H1 (cell line): ENCODE results near the gene PROCR. TPM values are rescaled to one million over a fixed set of nuclear protein-coding genes. Genes with fewer than 3 reads are reported as not detected.

Experiments used
- CTCF ChIA-PET: fragments of 300-600 bp; sonication (Branson Sonifier 250); formaldehyde crosslinking; loops from one replicate; lab custom pipeline; 2021; ENCODE audit not compliant: partially characterized antibody; lab: Charles Lee
- POLR2A ChIA-PET: fragments of 300-600 bp; sonication (Branson Sonifier 250); formaldehyde crosslinking; loops from one replicate; lab custom pipeline; 2021; ENCODE audit warnings: inconsistent platforms; ENCODE audit not compliant: partially characterized antibody; lab: Charles Lee
- DNase-seq, 2 experiments: peaks; one replicate each; pipeline versions ENCODE4 v3.0.0 to v3.0.0-alpha.2; 2010 to 2022; ENCODE audit warnings: low spot score in 2 of 2, low read depth in 1 of 2, mixed read lengths in 1 of 2
- FAIRE-seq: peaks from 2 replicates; lab custom pipeline; 2011; peaks lifted over from hg19 to GRCh38; lab: Jason Lieb, UNC
- H2AFZ ChIP-seq: 2 replicates; pipeline ENCODE4 v1.8.1; 2012; ENCODE audit warnings: low read length, inconsistent platforms
- H2AK5ac ChIP-seq: 2 replicates; pipeline ENCODE4 v1.6.1; 2013; ENCODE audit warnings: low read depth, low read length
- H2BK120ac ChIP-seq: replicated peaks from 2 replicates; pipeline ENCODE3; 2013; ENCODE audit warnings: low read depth, low read length, inconsistent platforms
- H2BK12ac ChIP-seq: 2 replicates; pipeline ENCODE4 v1.6.1; 2013; ENCODE audit warnings: low read depth, low read length
- H2BK15ac ChIP-seq: 2 replicates; pipeline ENCODE4 v1.6.1; 2013; ENCODE audit warnings: low read length
- H2BK20ac ChIP-seq: 2 replicates; pipeline ENCODE4 v1.6.1; 2013; ENCODE audit warnings: low read length
- H2BK5ac ChIP-seq: 2 replicates; pipeline ENCODE4 v1.6.1; 2013; ENCODE audit warnings: low read depth, low read length
- H3K14ac ChIP-seq: 2 replicates; pipeline ENCODE4 v1.6.1; 2013; ENCODE audit warnings: inconsistent platforms; ENCODE audit not compliant: insufficient read length
- H3K18ac ChIP-seq: 2 replicates; pipeline ENCODE4 v1.6.1; 2013; ENCODE audit warnings: low read length; ENCODE audit errors: extremely low read depth
- H3K23ac ChIP-seq: 2 replicates; pipeline ENCODE4 v1.6.1; 2013; ENCODE audit warnings: inconsistent platforms; ENCODE audit not compliant: insufficient read length
- H3K23me2 ChIP-seq: 2 replicates; pipeline ENCODE4 v1.6.1; 2013; ENCODE audit warnings: low read depth, low read length
- H3K27ac ChIP-seq: 2 replicates; pipeline ENCODE4 v1.6.1; 2011; ENCODE audit warnings: low read depth, low read length, inconsistent platforms
- H3K27me3 ChIP-seq, 4 experiments: replicated peaks in 1 of 4; 1 replicate in 1 of 4; 2 replicates in 3 of 4; pipeline versions ENCODE4 v1.6.1 to v1.8.1; 2011 to 2013; ENCODE audit warnings: low read length in 3 of 4, mild to moderate bottlenecking in 3 of 4, inconsistent platforms in 2 of 4, mixed read lengths in 2 of 4, moderate library complexity in 1 of 4; ENCODE audit not compliant: control insufficient read depth in 3 of 4, insufficient read depth in 3 of 4; ENCODE audit errors: extremely low read depth in 1 of 4
- H3K36me3 ChIP-seq, 4 experiments: 2 replicates each; pipeline versions ENCODE4 v1.6.1 to v1.8.1; 2011 to 2013; ENCODE audit warnings: mild to moderate bottlenecking in 4 of 4, low read length in 3 of 4, moderate library complexity in 2 of 4, control low read depth in 1 of 4, inconsistent platforms in 1 of 4; ENCODE audit not compliant: insufficient read depth in 4 of 4, control insufficient read depth in 2 of 4
- H3K4ac ChIP-seq: replicated peaks from 2 replicates; pipeline ENCODE3; 2013; ENCODE audit warnings: low read length, low read depth, mixed read lengths, inconsistent platforms; ENCODE audit not compliant: insufficient read length
- H3K4me1 ChIP-seq, 4 experiments: replicated peaks in 1 of 4; 1 replicate in 1 of 4; 2 replicates in 3 of 4; pipeline versions ENCODE4 v1.6.1 to v1.8.1; 2011 to 2013; ENCODE audit warnings: low read length in 3 of 4, inconsistent platforms in 2 of 4, mixed read lengths in 1 of 4; ENCODE audit not compliant: insufficient read depth in 4 of 4, control insufficient read depth in 3 of 4
- H3K4me2 ChIP-seq, 2 experiments: 2 replicates each; pipeline versions ENCODE4 v1.6.1 to v1.8.1; 2011 to 2013; ENCODE audit warnings: low read depth in 2 of 2, low read length in 2 of 2, control low read depth in 1 of 2, inconsistent platforms in 1 of 2, mild to moderate bottlenecking in 1 of 2; ENCODE audit not compliant: insufficient read depth in 1 of 2
- H3K4me3 ChIP-seq, 4 experiments: fragments of 200-600, 300-600 bp in 1 of 4; sonication (generic), shearing (Covaris generic), sonication (Bioruptor Twin) in 1 of 4; 2 replicates each; pipeline versions ENCODE4 v1.5.1 to v1.8.1; 2011 to 2016; ENCODE audit warnings: low read length in 4 of 4, low read depth in 3 of 4, control low read depth in 2 of 4, inconsistent platforms in 2 of 4, mild to moderate bottlenecking in 2 of 4, mixed read lengths in 1 of 4, moderate library complexity in 1 of 4; ENCODE audit not compliant: insufficient read depth in 2 of 4; ENCODE audit errors: extremely low read depth in 1 of 4
- H3K56ac ChIP-seq: replicated peaks from 2 replicates; pipeline ENCODE3; 2013; ENCODE audit warnings: low read depth, mild to moderate bottlenecking, mixed read lengths, low read length, inconsistent platforms; ENCODE audit not compliant: insufficient read length
- H3K79me1 ChIP-seq: 2 replicates; pipeline ENCODE4 v1.6.1; 2013; ENCODE audit warnings: low read depth, low read length, control low read depth
- H3K79me2 ChIP-seq, 2 experiments: 2 replicates each; pipeline versions ENCODE4 v1.6.1 to v1.8.1; 2012 to 2013; ENCODE audit warnings: low read length in 2 of 2, mild to moderate bottlenecking in 2 of 2, inconsistent platforms in 1 of 2; ENCODE audit not compliant: insufficient read depth in 2 of 2, control insufficient read depth in 1 of 2
- H3K9ac ChIP-seq, 4 experiments: replicated peaks in 1 of 4; 1 replicate in 1 of 4; 2 replicates in 3 of 4; pipeline versions ENCODE4 v1.6.1 to v1.8.1; 2011 to 2013; ENCODE audit warnings: low read depth in 3 of 4, low read length in 3 of 4, control low read depth in 2 of 4, mild to moderate bottlenecking in 2 of 4, moderate library complexity in 2 of 4, inconsistent platforms in 1 of 4; ENCODE audit errors: extremely low read depth in 1 of 4
- H3K9me3 ChIP-seq, 2 experiments: 2 replicates each; pipeline versions ENCODE4 v1.6.1 to v1.8.1; 2012 to 2013; ENCODE audit warnings: mild to moderate bottlenecking in 2 of 2, moderate library complexity in 2 of 2, control low read depth in 1 of 2, inconsistent platforms in 1 of 2, low read depth in 1 of 2, low read length in 1 of 2, mixed read lengths in 1 of 2; ENCODE audit not compliant: insufficient read depth in 2 of 2
- H4K20me1 ChIP-seq, 2 experiments: replicated peaks in 1 of 2; 2 replicates each; pipeline versions ENCODE3 to v1.8.1; 2011 to 2013; ENCODE audit warnings: inconsistent platforms in 2 of 2, low read length in 2 of 2, mild to moderate bottlenecking in 1 of 2; ENCODE audit not compliant: insufficient read depth in 2 of 2, control insufficient read depth in 1 of 2
- H4K5ac ChIP-seq: 2 replicates; pipeline ENCODE4 v1.6.1; 2013; ENCODE audit warnings: low read length, low read depth, mixed read lengths, inconsistent platforms; ENCODE audit not compliant: insufficient read length
- H4K8ac ChIP-seq: 2 replicates; pipeline ENCODE4 v1.8.0; 2013; ENCODE audit warnings: mild to moderate bottlenecking, moderate library complexity, low read length, inconsistent platforms; ENCODE audit not compliant: insufficient read depth; ENCODE audit errors: extremely low read depth
- H4K91ac ChIP-seq: replicated peaks from 2 replicates; pipeline ENCODE3; 2013; ENCODE audit warnings: low read length, mixed read lengths, inconsistent platforms; ENCODE audit not compliant: insufficient read length
- ASH2L ChIP-seq: fragments of 200-600, 300-600 bp; sonication (generic); IDR thresholded peaks from one replicate; pipeline ENCODE4 v1.7.1; 2017; ENCODE audit warnings: low read length
- EZH2 ChIP-seq: fragments of 200-600 bp; sonication (generic); IDR thresholded peaks from 2 replicates; pipeline ENCODE4 v1.7.1; 2012; ENCODE audit warnings: low read depth, mild to moderate bottlenecking, moderate library complexity, low read length, inconsistent platforms; ENCODE audit not compliant: severe bottlenecking
- FOSL1 ChIP-seq: IDR thresholded peaks from 2 replicates; pipeline ENCODE4 v1.6.1; 2011; ENCODE audit warnings: mild to moderate bottlenecking, low read depth, low read length, moderate library complexity; ENCODE audit not compliant: insufficient read depth
- GTF2F1 ChIP-seq: IDR thresholded peaks from 2 replicates; pipeline ENCODE4 v1.6.1; 2012; ENCODE audit warnings: low read depth, low read length, improper control_type of control experiment, borderline replicate concordance
- JUN ChIP-seq: IDR thresholded peaks from 2 replicates; pipeline ENCODE4 v1.6.1; 2011; ENCODE audit warnings: low read depth, mild to moderate bottlenecking, improper control_type of control experiment, low read length
- JUND ChIP-seq: IDR thresholded peaks from 2 replicates; pipeline ENCODE4 v1.6.1; 2011; ENCODE audit warnings: mild to moderate bottlenecking, improper control_type of control experiment, low read length
- POLR2AphosphoS5 ChIP-seq: IDR thresholded peaks from 2 replicates; pipeline ENCODE4 v1.6.1; 2011; ENCODE audit warnings: low read depth, low read length
- POU5F1 ChIP-seq: IDR thresholded peaks from 2 replicates; pipeline ENCODE4 v1.6.1; 2011; ENCODE audit warnings: low read depth, mild to moderate bottlenecking, low read length, moderate library complexity
- RBBP5 ChIP-seq: IDR thresholded peaks from 2 replicates; pipeline ENCODE4 v1.7.1; 2012; ENCODE audit warnings: low read depth, mild to moderate bottlenecking, inconsistent platforms, low read length, moderate library complexity, borderline replicate concordance
- SIN3A ChIP-seq, 2 experiments: IDR thresholded peaks in 1 of 2; conservative IDR thresholded peaks in 1 of 2; 2 replicates each; pipeline ENCODE4 v1.6.1; 2011 to 2012; ENCODE audit warnings: low read length in 2 of 2, improper control_type of control experiment in 1 of 2, low read depth in 1 of 2, mild to moderate bottlenecking in 1 of 2
- SIX5 ChIP-seq: IDR thresholded peaks from 2 replicates; pipeline ENCODE4 v1.6.1; 2011; ENCODE audit warnings: mild to moderate bottlenecking, low read depth, low read length
- TAF1 ChIP-seq: IDR thresholded peaks from 2 replicates; pipeline ENCODE4 v1.6.1; 2011; ENCODE audit warnings: mild to moderate bottlenecking, low read depth, low read length
- TAF7 ChIP-seq: optimal IDR thresholded peaks from 2 replicates; pipeline ENCODE3; 2011; ENCODE audit warnings: low read depth, mild to moderate bottlenecking, inconsistent platforms, low read length, moderate library complexity, borderline replicate concordance
- TBP ChIP-seq: IDR thresholded peaks from 2 replicates; pipeline ENCODE4 v1.6.1; 2011; ENCODE audit warnings: low read depth, low read length, improper control_type of control experiment
- WGBS, 2 experiments: shearing (Covaris generic) in 1 of 2; methylation state at CpG; one replicate each; pipeline versions ENCODE4 v1.1.6 to v1.1.7; 2013 to 2015; ENCODE audit warnings: low lambda C conversion rate in 2 of 2, mixed read lengths in 2 of 2, inconsistent platforms in 1 of 2, low coverage in 1 of 2, missing lambda C conversion rate in 1 of 2; ENCODE audit not compliant: insufficient replicate concordance in 2 of 2, insufficient coverage in 1 of 2, insufficient read length in 1 of 2; ENCODE audit errors: extremely low coverage in 1 of 2, missing lambda C conversion rate in 1 of 2; 5-methylcytosine and 5-hydroxymethylcytosine counted together
- polyA plus RNA-seq, 7 experiments: library from polyadenylated mRNA; depleted of rRNA in 3 of 7; stranded (reverse) in 5 of 7; unstranded in 2 of 7; fragments of >200 nt in 5 of 7; fragments of 200-250 nt in 2 of 7; gene quantifications; 1 replicate in 5 of 7; 2 replicates in 1 of 7; 4 replicates in 1 of 7; pipeline versions ENCODE4 v1.2.1 to v1.2.3, GENCODE V29; 2011 to 2013; ENCODE audit warnings: missing spikeins in 2 of 7, mixed read lengths in 2 of 7
- total RNA-seq: library from RNA; stranded (reverse); fragmentation: NEBNext Ultra II Directional; extraction: Animal tissue kit (Norgen Biotek cat#: 25700); gene quantifications from 2 replicates; pipeline ENCODE4 v1.2.1, GENCODE V29; 2021
- TF ChIP-seq, protein P1 (sequence below): IDR thresholded peaks from 2 replicates; pipeline ENCODE4 v1.6.1; 2011; ENCODE audit warnings: low read depth, mild to moderate bottlenecking, low read length; ENCODE audit not compliant: insufficient read depth

PROCR gene
- total and polyA plus RNA-seq, 2 of the 8 experiments (the other 6 are each of a cell fraction or from before 2014, with no cell fraction given): 21.3 to 42.9 TPM

- Histone ChIP-seq H4K20me1 (no peaks in the 10 kb centered on the region), H2AFZ (no peak overlapping the region), H3K9me3 (peaks cover 0 to 4% of the 10 kb centered on the region in 2 experiments; a peak in 1 of 4 replicates), H3K18ac (no peak overlapping the region), H3K56ac (no peak overlapping the region), H3K9ac (no peak overlapping the region), H3K27me3 (no peaks in the 10 kb centered on the region), H2BK5ac (no peak overlapping the region), H3K4me1 (no peaks in the 10 kb centered on the region), H2BK15ac (no peak overlapping the region), H3K79me1 (no peaks in the 10 kb centered on the region), H4K5ac (no peak overlapping the region), H3K4me2 (no peak overlapping the region), H2BK20ac (no peak overlapping the region), H2BK120ac (no peak overlapping the region), H3K23ac (no peak overlapping the region), H3K36me3 (no peaks in the 10 kb centered on the region), H2BK12ac (no peak overlapping the region), H4K91ac (no peak overlapping the region), H3K23me2 (no peaks in the 10 kb centered on the region), H4K8ac (no peak overlapping the region), H2AK5ac (no peak overlapping the region), H3K4me3 (no peak overlapping the region), H3K79me2 (no peaks in the 10 kb centered on the region), H3K4ac (no peak overlapping the region), H3K14ac (no peak overlapping the region), H3K27ac (no peak overlapping the region)
- DNase-seq (no peak), FAIRE-seq (no peak)
- WGBS, 2 experiments: 89% methylated on average over 2 of the region's 2 CpGs; no CpG with 5 or more reads in 1 of the 2 experiments
- POLR2A ChIA-PET: interaction anchor here (0.6 kb wide), 1 partner anchor 108 kb away, joined by 4 read pairs; no protein-coding TSS in a partner anchor
- CTCF ChIA-PET: no interaction called here
- TF ChIP-seq FOSL1: no peak
- no peak for TF ChIP-seq SIX5
- TF ChIP-seq JUN: no peak
- TF ChIP-seq POLR2AphosphoS5: no peak
- TF ChIP-seq ASH2L: no peak
- no peak for TF ChIP-seq SIN3A (conservative IDR thresholded peaks at IDR 0.05 in 1 of 2, IDR thresholded peaks at IDR 0.05 in 1 of 2; ENCODE audit: low read depth in 1 of 2, low read length in 2 of 2)
- TF ChIP-seq JUND: no peak
- no peak for TF ChIP-seq TAF7
- TF ChIP-seq RBBP5: no peak
- no peak for TF ChIP-seq POU5F1
- TF ChIP-seq TAF1: no peak
- TF ChIP-seq EZH2: no peak
- TF ChIP-seq, protein P1, sequence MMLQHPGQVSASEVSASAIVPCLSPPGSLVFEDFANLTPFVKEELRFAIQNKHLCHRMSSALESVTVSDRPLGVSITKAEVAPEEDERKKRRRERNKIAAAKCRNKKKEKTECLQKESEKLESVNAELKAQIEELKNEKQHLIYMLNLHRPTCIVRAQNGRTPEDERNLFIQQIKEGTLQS: no peak
- TF ChIP-seq TBP: no peak
- TF ChIP-seq GTF2F1: no peak
Measured at GRCh38 chr20:35155936-35156335, 15.9 kb upstream of the PROCR start.
